Stromal cell of bone marrow (primary cell): ENCODE measurements around the gene AMBRA1.

Experiments used
- DNase-seq: peaks from one replicate; pipeline ENCODE4 v3.0.0-alpha.2; 2012; ENCODE audit warnings: low read depth

Gene AMBRA1

DNA sequence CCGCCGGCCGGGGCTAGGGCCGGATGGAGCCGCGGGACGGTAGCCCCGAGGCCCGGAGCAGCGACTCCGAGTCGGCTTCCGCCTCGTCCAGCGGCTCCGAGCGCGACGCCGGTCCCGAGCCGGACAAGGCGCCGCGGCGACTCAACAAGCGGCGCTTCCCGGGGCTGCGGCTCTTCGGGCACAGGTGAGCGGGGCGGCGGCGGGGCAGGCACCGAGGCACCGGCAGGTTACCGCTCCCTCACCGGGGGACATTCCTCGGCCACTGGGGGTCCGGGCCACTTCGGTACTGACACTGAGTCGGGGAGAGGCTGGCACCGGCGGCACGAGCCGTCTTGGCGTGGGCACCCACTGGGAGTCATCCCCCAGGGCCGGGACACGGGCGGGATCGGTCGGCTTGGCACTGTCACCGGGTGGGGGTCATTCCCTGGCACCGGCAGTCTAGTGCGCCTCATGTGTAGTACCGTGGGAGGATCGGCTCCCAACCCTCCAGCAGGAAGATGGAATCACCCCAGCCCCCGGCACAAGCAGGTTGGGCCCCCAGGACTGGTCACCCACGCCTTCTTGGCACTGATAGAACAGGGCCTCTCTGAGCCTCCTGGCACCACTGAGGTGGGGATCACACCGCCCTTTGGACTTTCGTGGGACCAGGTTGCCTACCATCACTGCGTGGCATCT is 246.0 kb downstream of the AMBRA1 start:
- no peak for DNase-seq

DNA sequence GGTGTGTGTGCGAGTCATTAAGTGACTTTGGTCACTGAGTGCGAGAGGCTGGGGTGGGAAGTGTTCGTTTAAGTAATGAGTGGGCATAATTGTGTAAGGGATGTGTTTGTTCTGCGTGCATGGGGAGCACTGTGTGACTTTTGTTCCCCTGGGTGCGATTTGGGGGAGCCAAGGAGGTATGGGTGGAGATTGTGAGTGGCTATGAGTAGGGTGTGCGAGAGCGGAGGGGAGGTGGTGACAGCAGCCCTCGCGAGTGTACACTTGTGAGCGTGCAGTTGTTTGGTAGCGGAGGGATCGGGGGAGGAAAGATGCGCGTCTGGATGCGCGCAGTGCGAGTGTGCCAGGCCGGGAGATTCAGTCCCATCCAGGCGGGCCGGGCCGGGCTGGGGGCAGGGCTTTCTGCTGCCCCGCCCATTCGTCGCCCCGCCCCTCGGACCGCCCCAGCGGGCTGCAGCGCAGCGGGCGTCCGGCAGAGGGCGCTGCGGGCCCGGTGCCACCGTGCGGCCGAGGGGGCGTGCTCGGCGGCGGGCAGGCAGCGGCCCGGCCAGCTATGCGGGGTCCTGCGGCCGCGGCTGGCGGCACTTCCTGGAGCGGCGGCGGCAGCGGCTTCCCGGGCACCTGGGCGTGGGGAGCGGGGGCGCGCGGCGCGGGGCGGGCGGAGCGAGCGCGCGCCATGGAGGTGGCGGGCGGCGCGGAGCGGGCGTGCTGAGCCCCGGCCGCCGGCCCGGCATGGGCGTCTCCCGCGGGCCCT is 246.8 kb downstream of the AMBRA1 start, which contains the start of gene DGKZ:
Gene DGKZ (plus strand): TSS at position 578 of the 751 bp plus-strand sequence. CDS start 197 bp downstream, outside the sequence.
- no peak for DNase-seq
